DOHH2 (cell line): ENCODE measurements around the gene SEPTIN1.

ENCODE experiments used
- CTCF ChIP-seq: fragments of 200-600 bp; sonication (generic); IDR thresholded peaks from one replicate; pipeline ENCODE4 v1.5.1; 2014; ENCODE audit warnings: antibody characterized with exemption, mild to moderate bottlenecking, low read depth, low read length; ENCODE audit not compliant: poor library complexity, severe bottlenecking
- EZH2phosphoT487 ChIP-seq: fragments of 200-600 bp; sonication (generic); IDR thresholded peaks from 2 replicates; pipeline ENCODE4 v1.6.1; 2017; ENCODE audit warnings: borderline replicate concordance, mild to moderate bottlenecking, antibody characterized with exemption, low read length, moderate library complexity, mixed read lengths

- TF ChIP-seq CTCF (no peak), EZH2phosphoT487 (no peak)
Measured at GRCh38 chr16:30349675-30350074, 32.7 kb downstream of the SEPTIN1 start.
